SU-DHL-6 (cell line): Measurements from ENCODE around the gene KDM5B.
"Not testable (repeated sequence)": the region's sequence is repeated elsewhere in the genome, so short reads cannot be mapped to it uniquely, and the experiment has no call there.

Source experiments
- H2AFZ ChIP-seq: fragments of 200-600 bp; sonication (generic); 2 replicates; pipeline ENCODE4 v1.6.1; 2014; ENCODE audit warnings: low read depth, mild to moderate bottlenecking, moderate library complexity, mixed read lengths, antibody characterized with exemption, low read length; ENCODE audit not compliant: severe bottlenecking
- H3F3A ChIP-seq: fragments of 200-600 bp; shearing (Covaris generic); 2 replicates; pipeline ENCODE4 v1.6.0; 2016; ENCODE audit warnings: antibody characterized with exemption, mild to moderate bottlenecking; ENCODE audit not compliant: insufficient read depth
- H3K27ac ChIP-seq: fragments of 200-600 bp; sonication (generic); 2 replicates; pipeline ENCODE4 v1.5.1; 2016; ENCODE audit warnings: low read depth, mild to moderate bottlenecking, low read length, moderate library complexity, mixed read lengths
- H3K27me3 ChIP-seq: fragments of 200-600 bp; sonication (generic), shearing (Covaris generic); 2 replicates; pipeline ENCODE4 v1.6.0; 2014; ENCODE audit warnings: mild to moderate bottlenecking, low read length
- H3K36me3 ChIP-seq: fragments of 200-600 bp; sonication (generic); 2 replicates; pipeline ENCODE4 v1.6.1; 2014; ENCODE audit warnings: mild to moderate bottlenecking, low read length, mixed read lengths
- H3K4me2 ChIP-seq: fragments of 300-600, 200-600 bp; shearing (Covaris generic), sonication (generic); 2 replicates; pipeline ENCODE4 v1.6.0; 2014; ENCODE audit warnings: low read length, low read depth, mild to moderate bottlenecking; ENCODE audit not compliant: poor library complexity, severe bottlenecking
- H3K4me3 ChIP-seq: fragments of 200-600 bp; sonication (generic); 2 replicates; pipeline ENCODE4 v1.5.1; 2014; ENCODE audit warnings: antibody characterized with exemption, low read length, mild to moderate bottlenecking, mixed read lengths; ENCODE audit not compliant: insufficient read depth, poor library complexity, severe bottlenecking
- H3K79me2 ChIP-seq: fragments of 200-600 bp; sonication (generic); 2 replicates; pipeline ENCODE4 v1.6.1; 2014; ENCODE audit warnings: mild to moderate bottlenecking, low read length, moderate library complexity; ENCODE audit not compliant: insufficient read depth
- H3K9ac ChIP-seq: fragments of 200-600 bp; sonication (generic); 2 replicates; pipeline ENCODE4 v1.7.0; 2014; ENCODE audit warnings: mild to moderate bottlenecking, low read length
- H3K9me2 ChIP-seq: fragments of 200-600 bp; sonication (generic); replicated peaks from 2 replicates; pipeline ENCODE4 v1.6.1; 2014; ENCODE audit warnings: low read length; ENCODE audit not compliant: insufficient read depth
- H3K9me3 ChIP-seq: fragments of 200-600 bp; sonication (generic); 2 replicates; pipeline ENCODE4 v1.6.1; 2014; ENCODE audit warnings: low read length, mixed read lengths; ENCODE audit not compliant: insufficient read depth
- H4K20me1 ChIP-seq: fragments of 200-600 bp; sonication (generic); 2 replicates; pipeline ENCODE4 v1.6.1; 2014; ENCODE audit warnings: low read depth, mild to moderate bottlenecking, antibody characterized with exemption, low read length, moderate library complexity, mixed read lengths
- EZH2phosphoT487 ChIP-seq: fragments of 200-600 bp; sonication (generic), shearing (Covaris generic); conservative IDR thresholded peaks from 2 replicates; pipeline ENCODE4 v1.6.1; 2018; ENCODE audit warnings: mild to moderate bottlenecking, antibody characterized with exemption, low read length, moderate library complexity, mixed read lengths
- TF ChIP-seq, protein P1 (sequence below): fragments of 200-600 bp; sonication (generic); IDR thresholded peaks from one replicate; pipeline ENCODE4 v1.5.1; 2017; ENCODE audit warnings: antibody characterized with exemption, mild to moderate bottlenecking, low read length, moderate library complexity; ENCODE audit not compliant: insufficient read depth, poor library complexity, severe bottlenecking

The KDM5B gene

DNA sequence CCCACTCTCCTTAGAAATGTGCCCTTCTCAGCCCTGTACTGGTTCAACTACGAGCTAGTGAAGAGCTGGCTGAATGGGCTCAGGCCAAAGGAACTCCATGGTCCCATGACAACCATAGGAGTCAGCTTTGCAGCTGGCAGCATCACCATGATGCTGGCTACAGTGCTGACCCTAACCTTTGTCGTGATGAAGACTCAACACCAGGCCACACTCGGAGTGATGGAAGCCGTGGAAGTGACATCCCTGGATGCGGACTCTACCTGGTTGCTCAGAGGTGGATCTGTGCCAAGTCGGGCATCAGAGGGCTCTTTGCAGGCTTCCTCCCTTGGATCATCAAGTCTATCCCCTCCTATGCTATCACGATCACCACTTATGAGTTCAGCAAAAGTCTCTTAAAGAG lies 11.6 kb downstream of the KDM5B start:
- Histone ChIP-seq H3K79me2 (no peaks in the 10 kb centered on the region), H3K4me3 (no peak overlapping the region), H3K36me3 (no peaks in the 10 kb centered on the region), H3K27ac (no peak overlapping the region), H3K9ac (no peak overlapping the region), H3K9me2 (no peaks in the 10 kb centered on the region), H3K9me3 (no peaks in the 10 kb centered on the region), H3K4me2 (no peak overlapping the region), H4K20me1 (no peaks in the 10 kb centered on the region), H3K27me3 (no peaks in the 10 kb centered on the region), H2AFZ (no peak overlapping the region), H3F3A (no peaks in the 10 kb centered on the region)
- TF ChIP-seq EZH2phosphoT487, result no peak
- TF ChIP-seq, protein P1, sequence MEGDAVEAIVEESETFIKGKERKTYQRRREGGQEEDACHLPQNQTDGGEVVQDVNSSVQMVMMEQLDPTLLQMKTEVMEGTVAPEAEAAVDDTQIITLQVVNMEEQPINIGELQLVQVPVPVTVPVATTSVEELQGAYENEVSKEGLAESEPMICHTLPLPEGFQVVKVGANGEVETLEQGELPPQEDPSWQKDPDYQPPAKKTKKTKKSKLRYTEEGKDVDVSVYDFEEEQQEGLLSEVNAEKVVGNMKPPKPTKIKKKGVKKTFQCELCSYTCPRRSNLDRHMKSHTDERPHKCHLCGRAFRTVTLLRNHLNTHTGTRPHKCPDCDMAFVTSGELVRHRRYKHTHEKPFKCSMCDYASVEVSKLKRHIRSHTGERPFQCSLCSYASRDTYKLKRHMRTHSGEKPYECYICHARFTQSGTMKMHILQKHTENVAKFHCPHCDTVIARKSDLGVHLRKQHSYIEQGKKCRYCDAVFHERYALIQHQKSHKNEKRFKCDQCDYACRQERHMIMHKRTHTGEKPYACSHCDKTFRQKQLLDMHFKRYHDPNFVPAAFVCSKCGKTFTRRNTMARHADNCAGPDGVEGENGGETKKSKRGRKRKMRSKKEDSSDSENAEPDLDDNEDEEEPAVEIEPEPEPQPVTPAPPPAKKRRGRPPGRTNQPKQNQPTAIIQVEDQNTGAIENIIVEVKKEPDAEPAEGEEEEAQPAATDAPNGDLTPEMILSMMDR, result no peak

- H3K4me3 ChIP-seq, H3K9me3 ChIP-seq, H3K9me2 ChIP-seq, H3K9ac ChIP-seq, H3K27ac ChIP-seq, H3K79me2 ChIP-seq, H4K20me1 ChIP-seq, H3K4me2 ChIP-seq, H3F3A ChIP-seq, H3K36me3 ChIP-seq, H2AFZ ChIP-seq, H3K27me3 ChIP-seq: not testable (repeated sequence)
Observed at GRCh38 chr1:202794931-202795330, 13.3 kb downstream of the KDM5B start.

DNA sequence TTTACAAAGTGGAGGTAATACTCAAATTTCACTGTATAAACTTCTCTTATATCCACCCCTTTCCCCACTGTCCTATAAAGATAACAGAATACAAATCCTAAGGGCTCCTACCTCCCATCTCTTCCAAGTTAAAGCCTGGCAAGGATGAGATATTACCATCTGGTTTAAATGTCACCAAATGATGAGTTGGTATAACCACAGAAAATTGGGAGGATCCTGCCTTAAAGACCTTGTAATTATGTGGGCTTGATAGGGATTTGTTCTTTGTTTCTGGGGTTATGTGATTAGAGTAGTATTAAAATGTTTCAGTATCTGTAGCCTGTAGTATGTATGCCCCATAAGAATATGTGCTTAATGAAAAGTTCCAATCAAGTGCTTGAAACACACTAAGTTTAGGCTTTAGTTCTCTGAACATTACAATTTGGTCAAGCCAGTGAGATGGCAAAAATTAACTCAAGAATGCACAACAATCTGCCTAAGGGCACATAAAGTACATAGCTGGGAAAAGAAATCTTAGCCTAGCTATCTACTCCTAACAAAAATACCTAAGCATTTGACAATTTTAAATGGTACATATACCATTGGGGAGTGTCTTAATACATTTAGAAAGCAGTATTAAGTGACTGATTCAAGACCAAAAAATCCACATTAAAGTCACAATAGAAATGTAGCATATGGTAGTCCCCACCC lies 14.0 kb downstream of the KDM5B start:
- Histone ChIP-seq H2AFZ (no peak overlapping the region), H3K27ac (no peak overlapping the region), H3K4me2 (no peak overlapping the region), H3K4me3 (no peak overlapping the region), H3K9me3 (no peaks in the 10 kb centered on the region), H3K79me2 (no peaks in the 10 kb centered on the region), H3K27me3 (no peaks in the 10 kb centered on the region), H4K20me1 (no peaks in the 10 kb centered on the region), H3K9ac (no peak overlapping the region), H3K9me2 (no peaks in the 10 kb centered on the region), H3K36me3 (no peaks in the 10 kb centered on the region), H3F3A (no peaks in the 10 kb centered on the region)
- TF ChIP-seq, protein P1, result no peak
- TF ChIP-seq EZH2phosphoT487, result no peak

DNA sequence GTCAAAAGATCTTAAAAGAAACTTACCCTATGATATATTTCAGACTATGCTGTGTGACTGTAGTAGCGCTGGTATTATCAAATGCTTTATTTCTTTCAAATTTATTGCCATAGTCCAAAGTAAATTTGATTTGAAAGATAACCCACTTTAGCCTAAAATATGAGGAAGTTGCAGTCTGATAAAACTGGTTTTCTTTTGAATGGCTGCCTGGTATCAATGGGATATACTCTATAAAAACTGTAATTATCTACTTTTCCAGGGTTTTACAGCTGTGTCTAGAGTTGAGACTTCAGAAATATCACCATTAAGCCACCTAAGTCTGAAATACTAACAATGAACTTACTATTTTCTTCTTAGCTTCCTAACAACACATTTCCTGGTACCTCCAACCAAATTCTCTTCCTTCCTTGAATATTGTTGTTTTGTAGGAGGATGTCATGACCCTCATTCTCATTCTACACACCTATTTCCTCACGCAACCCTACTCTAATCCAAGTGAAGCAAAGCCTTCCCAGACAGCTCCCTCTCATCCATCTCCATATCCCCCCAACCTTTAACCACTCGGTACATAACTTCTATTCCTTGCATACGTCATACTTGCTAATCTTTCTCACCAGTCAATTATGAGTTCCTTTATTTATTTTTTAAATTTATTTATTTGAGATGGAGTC lies 17.0 kb downstream of the KDM5B start:
- no peak overlapping the region for H3K27ac ChIP-seq
- H3K9me3 ChIP-seq, result no peaks in the 10 kb centered on the region
- H3K79me2 ChIP-seq, result no peaks in the 10 kb centered on the region
- H3K4me2 ChIP-seq, result no peak overlapping the region
- H3K36me3 ChIP-seq, result no peaks in the 10 kb centered on the region
- H4K20me1 ChIP-seq, result no peaks in the 10 kb centered on the region
- TF ChIP-seq EZH2phosphoT487, result no peak
- TF ChIP-seq, protein P1, result no peak
- H3F3A ChIP-seq, result no peaks in the 10 kb centered on the region
- H3K27me3 ChIP-seq, result no peaks in the 10 kb centered on the region
- no peaks in the 10 kb centered on the region for H3K9me2 ChIP-seq
- no peak overlapping the region for H3K9ac ChIP-seq
- H2AFZ ChIP-seq, result no peak overlapping the region
- no peak overlapping the region for H3K4me3 ChIP-seq
